ENCODE data around the gene IL4R. TPM values are rescaled to one million over a fixed set of nuclear protein-coding genes. Genes with fewer than 3 reads are reported as not detected.

Gene IL4R
- total RNA-seq, 1 experiment from 2014 or later, result 28.9 TPM

- Histone ChIP-seq H3K4me1 (ENCODE audit: control insufficient read depth, insufficient read depth, low read length) (0 out of 2 replicates have a peak, but pooled peaks cover 3% of the 10 kb centered on the region), H3K36me3 (ENCODE audit: control insufficient read depth, insufficient read depth, low read length) (no peaks in the 10 kb centered on the region), H3K9me3 (ENCODE audit: control insufficient read depth, insufficient read depth, low read depth, low read length) (no peaks in the 10 kb centered on the region), H3K27me3 (ENCODE audit: control insufficient read depth, insufficient read depth, low read length) (no peaks in the 10 kb centered on the region), H3K4me3 (ENCODE audit: low read depth in 2 of 2, low read length in 2 of 2) (no peak overlapping the region), H3K27ac (ENCODE audit: low read length) (no peak overlapping the region)
- DNase-seq (ENCODE audit: low read depth, low spot score), result no peak
- ChIA-PET POLR2A (no interaction called here), CTCF (no interaction called here)
- TF ChIP-seq SIN3A (IDR thresholded peaks at IDR 0.05; ENCODE audit: borderline replicate concordance, insufficient read depth, low read depth, low read length) (no peak), POLR2AphosphoS5 (IDR thresholded peaks at IDR 0.05; ENCODE audit: low read depth, low read length) (no peak), TCF7L2 (IDR thresholded peaks at IDR 0.05; ENCODE audit: low read depth, low read length) (no peak), REST (IDR thresholded peaks at IDR 0.05; ENCODE audit: insufficient read depth in 1 of 2, low read depth in 2 of 2, low read length in 1 of 2) (no peak)
- in situ Hi-C loops (cut with HindIII; ENCODE audit: low pct_unique_long_range_greater_than_20kb, low sequenced_read_pairs) (no loop called here), intact Hi-C loops (cut with micrococcal nuclease; ENCODE audit: unreplicated experiment) (no loop called here)
- no peak; the same call in 1 of the 2 replicates for ATAC-seq
- BruUV-seq (replicated peaks), result no TSS peak
Measured at GRCh38 chr16:27326251-27326650, 12.5 kb downstream of the IL4R start.

GRCh38 chr16:27326738-27327585 is 13.2 kb downstream of the IL4R start:
- Histone ChIP-seq H3K4me1 (ENCODE audit: control insufficient read depth, insufficient read depth, low read length) (0 out of 2 replicates have a peak, but pooled peaks cover 3% of the 10 kb centered on the region), H3K9me3 (ENCODE audit: control insufficient read depth, insufficient read depth, low read depth, low read length) (no peaks in the 10 kb centered on the region), H3K27me3 (ENCODE audit: control insufficient read depth, insufficient read depth, low read length) (no peaks in the 10 kb centered on the region), H3K27ac (ENCODE audit: low read length) (no peak overlapping the region), H3K36me3 (ENCODE audit: control insufficient read depth, insufficient read depth, low read length) (no peaks in the 10 kb centered on the region), H3K4me3 (ENCODE audit: low read depth in 2 of 2, low read length in 2 of 2) (no peak overlapping the region)
- in situ Hi-C loops (cut with HindIII; ENCODE audit: low pct_unique_long_range_greater_than_20kb, low sequenced_read_pairs) (no loop called here), intact Hi-C loops (cut with micrococcal nuclease; ENCODE audit: unreplicated experiment) (no loop called here)
- no TSS peak for BruUV-seq (replicated peaks)
- TF ChIP-seq CTCF (IDR thresholded peaks at IDR 0.05) (no peak), SIN3A (IDR thresholded peaks at IDR 0.05; ENCODE audit: borderline replicate concordance, insufficient read depth, low read depth, low read length) (no peak), POLR2AphosphoS5 (IDR thresholded peaks at IDR 0.05; ENCODE audit: low read depth, low read length) (no peak), TCF7L2 (IDR thresholded peaks at IDR 0.05; ENCODE audit: low read depth, low read length) (no peak), REST (IDR thresholded peaks at IDR 0.05; ENCODE audit: insufficient read depth in 1 of 2, low read depth in 2 of 2, low read length in 1 of 2) (no peak)
- peak; percentile 76 for ATAC-seq
- CTCF ChIA-PET, result interaction anchor here (0.9 kb wide), 1 partner anchor 92 kb away, joined by 3 read pairs; no protein-coding TSS in a partner anchor
- POLR2A ChIA-PET, result no interaction called here
- DNase-seq (ENCODE audit: low read depth, low spot score), result no peak

Measured in Panc1 (cell line).